Right lung (tissue), 5 donors: ENCODE results near the gene LRRTM3. TPM values are rescaled to one million over a fixed set of nuclear protein-coding genes. Genes with fewer than 3 reads are reported as not detected.

Experiments used
- DNase-seq, 2 donors: peaks; one replicate each; pipeline ENCODE4 v3.0.0-alpha.2; 2013
- polyA plus RNA-seq, 5 donors: library from polyadenylated mRNA; unstranded; fragments of 120-200 nt; gene quantifications; one replicate each; pipeline versions ENCODE4 v1.2.1 to v1.2.3, GENCODE V29; 2013; ENCODE audit warnings: inconsistent platforms in 1 of 5, low replicate concordance in 1 of 5; ENCODE audit not compliant: insufficient read length in 5 of 5, insufficient read depth in 1 of 5

The LRRTM3 gene
- polyA plus RNA-seq, 5 donors = 1.7 to 4.9 (median 3.9) TPM

DNA sequence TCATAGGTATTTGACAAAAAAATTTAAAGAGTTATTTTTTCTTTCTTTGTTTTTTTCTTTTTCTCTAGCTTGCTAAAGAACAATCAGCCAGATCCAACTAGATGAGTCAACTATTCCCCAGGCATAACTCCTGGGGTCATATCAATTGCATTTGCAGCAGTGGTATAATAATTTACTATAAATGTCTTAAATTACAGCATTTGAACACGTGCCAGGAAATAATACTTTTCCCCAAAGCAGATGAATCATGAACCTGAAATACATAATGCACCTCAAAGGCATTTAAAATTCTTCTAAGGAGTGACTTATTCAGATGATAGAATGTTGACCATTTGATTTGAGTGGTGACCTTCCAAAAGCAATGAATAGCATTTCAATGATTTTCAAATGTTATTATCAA is 190.1 kb downstream of the LRRTM3 start:
- DNase-seq = no peak

DNA sequence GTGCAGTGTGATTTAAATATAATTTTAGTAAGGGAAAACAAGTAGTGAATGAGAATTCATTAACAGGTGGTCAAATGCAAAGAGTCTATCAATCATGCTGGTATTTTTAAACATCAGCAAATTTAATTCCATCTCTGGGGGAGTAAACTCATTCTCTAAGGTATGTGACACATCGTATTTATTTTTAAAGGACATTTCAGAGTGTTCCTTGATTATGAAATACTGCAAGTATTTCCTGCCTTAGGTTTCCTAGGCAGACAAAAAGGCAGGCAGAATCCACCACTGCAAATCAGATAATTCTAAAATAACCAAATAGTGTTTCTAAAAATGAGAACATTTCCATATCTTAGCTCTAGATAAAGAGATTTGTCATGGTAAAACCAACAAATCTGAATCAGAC is 193.8 kb downstream of the LRRTM3 start:
- DNase-seq = no peak

DNA sequence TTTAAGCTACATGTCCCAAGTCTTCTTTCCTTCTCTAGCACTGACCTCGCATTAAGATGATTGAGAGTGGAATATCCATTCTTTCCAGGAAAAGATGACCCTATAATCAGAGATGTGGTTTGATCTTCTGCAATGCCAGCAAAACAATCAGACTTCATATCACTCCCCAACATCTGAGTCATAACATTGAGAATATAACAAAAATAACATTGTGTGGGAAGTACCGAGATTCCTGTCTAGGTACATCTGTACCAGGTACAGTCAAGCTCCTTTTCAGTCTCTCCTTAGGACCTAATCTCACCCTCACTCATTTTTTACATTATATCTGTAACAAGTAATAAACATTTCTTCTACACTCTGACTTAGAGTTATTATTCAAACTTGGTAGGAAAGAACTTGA is 201.6 kb downstream of the LRRTM3 start:
- DNase-seq = no peak

DNA sequence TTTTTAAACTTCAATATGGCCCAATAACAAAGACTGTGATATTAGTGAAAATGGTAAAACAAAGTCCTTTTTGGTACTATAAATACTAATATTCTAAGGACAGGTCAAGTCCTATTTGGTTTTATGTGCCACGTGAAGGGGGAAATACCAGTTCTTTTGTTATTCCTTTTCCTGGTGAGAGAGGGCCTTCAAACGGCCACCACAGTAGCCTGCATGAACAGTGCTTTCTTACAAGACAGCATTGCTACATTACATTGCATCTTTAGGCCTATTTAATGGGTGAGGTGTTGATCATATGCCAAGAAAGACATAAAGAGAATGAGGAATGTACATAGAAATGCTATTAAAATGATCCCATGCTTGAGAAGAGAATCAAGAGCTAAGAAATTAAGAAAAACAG is 214.8 kb downstream of the LRRTM3 start:
- DNase-seq = no peak

DNA sequence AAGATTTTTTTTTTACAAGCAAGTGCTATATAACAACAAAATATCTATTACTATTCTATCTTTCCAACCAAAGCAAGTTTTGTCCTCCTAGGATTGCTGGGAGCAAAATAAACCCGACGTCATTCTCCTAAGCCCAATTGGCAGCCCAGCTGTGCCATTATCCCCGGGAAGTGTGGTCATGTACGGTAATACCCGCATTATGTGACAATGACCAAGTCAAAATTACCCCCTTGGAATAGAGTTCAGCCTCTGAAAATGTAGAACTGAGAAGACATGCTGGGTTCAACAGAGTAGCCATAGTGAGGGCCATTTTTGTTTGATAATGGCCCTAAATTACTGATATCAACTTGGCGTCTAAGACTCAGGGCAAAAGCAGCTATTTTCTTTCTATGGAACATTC is 215.5 kb downstream of the LRRTM3 start:
- DNase-seq = no peak

DNA sequence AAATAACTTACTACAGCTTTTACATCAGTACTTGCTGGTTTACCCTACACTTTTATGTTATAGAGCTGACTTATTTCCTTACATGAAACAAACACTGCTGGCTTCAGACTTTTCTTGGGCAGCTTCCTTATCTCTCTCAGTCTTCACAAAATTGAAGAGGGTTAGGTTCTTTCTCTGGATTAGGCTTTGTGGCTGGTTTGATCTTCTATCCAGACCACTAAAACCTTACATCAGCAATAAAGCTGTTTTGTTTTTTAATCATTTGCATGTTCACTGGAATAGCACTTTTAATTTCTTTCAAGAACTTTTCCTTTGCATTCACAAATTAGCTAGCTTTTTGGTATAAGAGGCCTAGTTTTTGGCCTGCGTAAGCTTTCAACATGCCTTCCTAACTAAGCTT is 218.7 kb downstream of the LRRTM3 start:
- no peak for DNase-seq
